K562 (cell line): ENCODE results near the gene PLSCR5. TPM values are rescaled to one million over a fixed set of nuclear protein-coding genes. Genes with fewer than 3 reads are reported as not detected.

Experiments used
- ATF1 ChIP-seq, 2 experiments: fragments of 450-650 bp in 1 of 2; IDR thresholded peaks; 2 replicates each; pipeline ENCODE4 v1.6.1; 2016; ENCODE audit warnings: missing compliant biosample characterization in 1 of 2, missing genetic modification characterization in 1 of 2
- ATF6 ChIP-seq: sonication (generic); formaldehyde crosslinking; IDR thresholded peaks from 2 replicates; pipeline ENCODE4 v1.4.0; 2020; ENCODE audit warnings: mild to moderate bottlenecking, missing genetic modification reagents
- DEAF1 ChIP-seq: fragments of 450-650 bp; formaldehyde crosslinking; IDR thresholded peaks from 2 replicates; pipeline ENCODE4 v1.4.0; 2020; ENCODE audit warnings: mild to moderate bottlenecking, moderate library complexity
- E2F6 ChIP-seq, 2 experiments: IDR thresholded peaks; 2 replicates each; pipeline ENCODE4 v1.6.1; 2011; ENCODE audit warnings: borderline replicate concordance in 1 of 2, control low read depth in 1 of 2, low read depth in 1 of 2, low read length in 1 of 2, mild to moderate bottlenecking in 1 of 2, mixed read lengths in 1 of 2, moderate library complexity in 1 of 2; ENCODE audit not compliant: insufficient read depth in 1 of 2, insufficient read length in 1 of 2, poor library complexity in 1 of 2, severe bottlenecking in 1 of 2; ENCODE audit errors: extremely low read depth in 1 of 2
- FOXA3 ChIP-seq, 2 experiments: fragments of 450-650 bp in 1 of 2; sonication (generic) in 1 of 2; formaldehyde crosslinking; IDR thresholded peaks in 1 of 2; conservative IDR thresholded peaks in 1 of 2; 2 replicates each; pipeline versions ENCODE4 v1.4.0 to v1.8.0; 2020 to 2022; ENCODE audit warnings: mild to moderate bottlenecking in 2 of 2, missing genetic modification reagents in 1 of 2
- HLTF ChIP-seq: fragments of 450-650 bp; IDR thresholded peaks from 2 replicates; pipeline ENCODE4 v1.6.1; 2016
- HMGN3 ChIP-seq: IDR thresholded peaks from 2 replicates; pipeline ENCODE4 v1.6.1; 2011; ENCODE audit warnings: borderline replicate concordance, low read depth, mild to moderate bottlenecking, mixed read lengths, low read length; ENCODE audit not compliant: insufficient read length; ENCODE audit errors: extremely low read depth
- REST ChIP-seq, 2 experiments: fragments of 450-650 bp; formaldehyde crosslinking in 1 of 2; IDR thresholded peaks; 2 replicates each; pipeline versions ENCODE4 v1.4.0 to v1.6.1; 2014 to 2020; ENCODE audit warnings: mild to moderate bottlenecking in 2 of 2, borderline replicate concordance in 1 of 2, low read depth in 1 of 2
- SMC3 ChIP-seq: conservative IDR thresholded peaks from 2 replicates; pipeline ENCODE4 v1.6.1; 2011; ENCODE audit warnings: low read depth, low read length, improper control_type of control experiment; ENCODE audit not compliant: insufficient read depth
- THRA ChIP-seq: fragments of 450-650 bp; IDR thresholded peaks from 2 replicates; pipeline ENCODE4 v1.6.1; 2017; ENCODE audit warnings: mild to moderate bottlenecking, moderate library complexity
- ZNF444 ChIP-seq: fragments of 250-450 bp; sonication (Bioruptor Pico); IDR thresholded peaks from 2 replicates; pipeline ENCODE4 v1.4.0; 2020; ENCODE audit warnings: mild to moderate bottlenecking, moderate library complexity
- ZNF57 ChIP-seq: fragments of 450-650 bp; formaldehyde crosslinking; IDR thresholded peaks from 2 replicates; pipeline ENCODE4 v1.4.0; 2020; ENCODE audit warnings: mild to moderate bottlenecking, moderate library complexity
- polyA plus RNA-seq, 8 experiments: library from polyadenylated mRNA; depleted of rRNA in 4 of 8; stranded (reverse) in 5 of 8; unstranded in 3 of 8; fragments of >200 nt; fragmentation: Nextera tagmentation in 2 of 8; fragmentation: Illumina TruSeq in 1 of 8; extraction: Ambion mirVana in 2 of 8; extraction: Trizol in 1 of 8; gene quantifications; 2 replicates each; pipeline versions ENCODE4 v1.2.1 to v1.2.3, GENCODE V29; 2011 to 2014; ENCODE audit warnings: inconsistent platforms in 1 of 8, missing spikeins in 1 of 8
- total RNA-seq, 7 experiments: library from RNA; depleted of rRNA in 6 of 7; stranded (reverse); fragments of >200 nt in 6 of 7; fragmentation: Illumina TruSeq in 2 of 7; extraction: Trizol in 2 of 7; gene quantifications; 2 replicates each; pipeline versions ENCODE4 v1.2.1 to v1.2.3, GENCODE V29; 2011 to 2021; ENCODE audit warnings: low replicate concordance in 1 of 7

PLSCR5 gene
- total and polyA plus RNA-seq, 9 of the 15 experiments (the other 6 are each of a cell fraction or from before 2014, with no cell fraction given): not detected

- no peak for TF ChIP-seq ATF6 (CRISPR knock-in tag)
- peak; percentile 70 for TF ChIP-seq SMC3
- no peak for TF ChIP-seq FOXA3 (CRISPR knock-in tag; conservative IDR thresholded peaks at IDR 0.05 in 1 of 2, IDR thresholded peaks at IDR 0.05 in 1 of 2)
- no peak for TF ChIP-seq ZNF444 (CRISPR knock-in tag)
- TF ChIP-seq DEAF1 (CRISPR knock-in tag): peak; percentile 84
- TF ChIP-seq THRA: no peak
- TF ChIP-seq E2F6 (IDR thresholded peaks at IDR 0.05; ENCODE audit: borderline replicate concordance in 1 of 2, extremely low read depth in 1 of 2, insufficient read depth in 1 of 2, insufficient read length in 1 of 2, low read depth in 1 of 2, low read length in 1 of 2, poor library complexity in 1 of 2, severe bottlenecking in 1 of 2): no peak
- TF ChIP-seq REST (IDR thresholded peaks at IDR 0.05; ENCODE audit: borderline replicate concordance): peak; percentile 83
- TF ChIP-seq REST (CRISPR knock-in tag; IDR thresholded peaks at IDR 0.05; ENCODE audit: low read depth): no peak
- TF ChIP-seq HMGN3: no peak
- no peak for TF ChIP-seq ZNF57
- no peak for TF ChIP-seq HLTF
- TF ChIP-seq ATF1 (CRISPR knock-in tag; IDR thresholded peaks at IDR 0.05): no peak
- TF ChIP-seq ATF1 (tag; IDR thresholded peaks at IDR 0.05): no peak
Observed at GRCh38 chr3:146577662-146578061, 27.5 kb downstream of the PLSCR5 start (continued).
